CD14-positive monocyte (primary cell): ENCODE results near the gene FAM98B. TPM values are rescaled to one million over a fixed set of nuclear protein-coding genes. Genes with fewer than 3 reads are reported as not detected.

ENCODE experiments used
- DNase-seq, 3 donors: peaks; one replicate each; pipeline ENCODE4 v3.0.0-alpha.2; 2011 to 2022
- H2AFZ ChIP-seq: 2 replicates; pipeline ENCODE4 v1.6.0; 2012; ENCODE audit warnings: mild to moderate bottlenecking, low read depth, low read length, inconsistent platforms; ENCODE audit not compliant: insufficient read depth, poor library complexity, severe bottlenecking
- H3K27ac ChIP-seq, 2 donors: 1 replicate in 1 of 2; 2 replicates in 1 of 2; pipeline ENCODE4 v1.5.1; 2012 to 2013; ENCODE audit warnings: low read length in 2 of 2, control low read depth in 1 of 2, inconsistent platforms in 1 of 2, low read depth in 1 of 2, mild to moderate bottlenecking in 1 of 2
- H3K27me3 ChIP-seq, 2 donors: one replicate each; pipeline versions ENCODE4 v1.6.0 to v1.6.1; 2011 to 2013; ENCODE audit warnings: low read length in 2 of 2; ENCODE audit not compliant: control insufficient read depth in 2 of 2, insufficient read depth in 2 of 2
- H3K36me3 ChIP-seq, 2 donors: replicated peaks in 1 of 2; 1 replicate in 1 of 2; 2 replicates in 1 of 2; pipeline versions ENCODE4 v1.5.1 to v1.6.1; 2012 to 2013; ENCODE audit warnings: low read length in 2 of 2, control low read depth in 1 of 2, inconsistent platforms in 1 of 2, mild to moderate bottlenecking in 1 of 2; ENCODE audit not compliant: insufficient read depth in 2 of 2, control insufficient read depth in 1 of 2
- H3K4me1 ChIP-seq, 2 donors: 1 replicate in 1 of 2; 2 replicates in 1 of 2; pipeline versions ENCODE4 v1.5.1 to v1.6.1; 2012 to 2013; ENCODE audit warnings: low read length in 2 of 2, control low read depth in 1 of 2, inconsistent platforms in 1 of 2, mild to moderate bottlenecking in 1 of 2, moderate library complexity in 1 of 2; ENCODE audit not compliant: insufficient read depth in 2 of 2, control insufficient read depth in 1 of 2
- H3K4me2 ChIP-seq: replicated peaks from 2 replicates; pipeline ENCODE3; 2012; ENCODE audit warnings: low read length, moderate library complexity, mild to moderate bottlenecking; ENCODE audit not compliant: poor library complexity, severe bottlenecking; ENCODE audit errors: extremely low read depth
- H3K4me3 ChIP-seq, 3 experiments: fragments of 200-600 bp in 1 of 3; sonication (generic) in 1 of 3; replicated peaks in 1 of 3; 1 replicate in 2 of 3; 2 replicates in 1 of 3; pipeline ENCODE4 v1.5.1; 2011 to 2013; ENCODE audit warnings: low read length in 3 of 3, mild to moderate bottlenecking in 3 of 3, control low read depth in 2 of 3, low read depth in 2 of 3, inconsistent platforms in 1 of 3, moderate library complexity in 1 of 3
- H3K79me2 ChIP-seq: 2 replicates; pipeline ENCODE4 v1.6.0; 2012; ENCODE audit warnings: mild to moderate bottlenecking, control low read depth, inconsistent platforms, low read length, moderate library complexity; ENCODE audit not compliant: insufficient read depth
- H3K9ac ChIP-seq: 2 replicates; pipeline ENCODE4 v1.6.0; 2017; ENCODE audit warnings: low read length, mild to moderate bottlenecking; ENCODE audit not compliant: insufficient read depth, poor library complexity, severe bottlenecking
- H3K9me3 ChIP-seq, 2 donors: replicated peaks in 1 of 2; 1 replicate in 1 of 2; 2 replicates in 1 of 2; pipeline versions ENCODE4 v1.5.1 to v1.6.1; 2012 to 2013; ENCODE audit warnings: low read length in 2 of 2, control low read depth in 1 of 2; ENCODE audit not compliant: control insufficient read depth in 1 of 2, insufficient read depth in 1 of 2
- H4K20me1 ChIP-seq: 2 replicates; pipeline ENCODE4 v1.6.0; 2012; ENCODE audit warnings: mild to moderate bottlenecking, low read length, control low read depth, moderate library complexity; ENCODE audit not compliant: insufficient read depth
- H3K27ac Mint-ChIP-seq, 7 donors: one replicate each; pipeline ENCODE4 v1.8.0; 2020; ENCODE audit warnings: mild to moderate bottlenecking in 7 of 7, mixed read lengths in 7 of 7, moderate library complexity in 6 of 7, inconsistent platforms in 2 of 7
- H3K27me3 Mint-ChIP-seq, 3 donors: one replicate each; pipeline ENCODE4 v1.8.0; 2021 to 2022; ENCODE audit warnings: low read depth in 3 of 3, mild to moderate bottlenecking in 3 of 3, mixed read lengths in 3 of 3, moderate library complexity in 3 of 3, inconsistent platforms in 1 of 3
- H3K36me3 Mint-ChIP-seq, 2 donors: one replicate each; pipeline ENCODE4 v1.8.0; 2020; ENCODE audit warnings: mixed read lengths in 2 of 2, inconsistent platforms in 1 of 2, mild to moderate bottlenecking in 1 of 2
- H3K4me1 Mint-ChIP-seq: one replicate; pipeline ENCODE4 v1.8.0; 2020; ENCODE audit warnings: mild to moderate bottlenecking, mixed read lengths
- H3K4me3 Mint-ChIP-seq, 2 donors: one replicate each; pipeline ENCODE4 v1.8.0; 2020; ENCODE audit warnings: mild to moderate bottlenecking in 2 of 2, mixed read lengths in 2 of 2, moderate library complexity in 1 of 2
- H3K9me3 Mint-ChIP-seq, 7 donors: one replicate each; pipeline ENCODE4 v1.8.0; 2020 to 2022; ENCODE audit warnings: mixed read lengths in 7 of 7, mild to moderate bottlenecking in 6 of 7, moderate library complexity in 6 of 7, inconsistent platforms in 2 of 7
- WGBS: methylation state at CpG from one replicate; pipeline ENCODE4 v1.1.5; 2013; ENCODE audit warnings: missing lambda C conversion rate; ENCODE audit not compliant: insufficient coverage; 5-methylcytosine and 5-hydroxymethylcytosine counted together
- intact Hi-C, 2 donors: fragments of 100-400 bp; cut with micrococcal nuclease; formaldehyde crosslinking; loops; one replicate each; pipeline versions ENCODE4 v1.15.0 to v1.15.1; 2023
- polyA plus RNA-seq, 3 donors: library from polyadenylated mRNA; depleted of rRNA in 1 of 3; unstranded in 2 of 3; stranded (reverse) in 1 of 3; fragments of 300-500 nt in 2 of 3; fragments of >200 nt in 1 of 3; fragmentation: Illumina TruSeq in 2 of 3; gene quantifications; 1 replicate in 2 of 3; 2 replicates in 1 of 3; pipeline ENCODE4 v1.2.3, GENCODE V29; 2012 to 2021
- TF ChIP-seq, protein P1 (sequence below): fragments of 200-600 bp; IDR thresholded peaks from one replicate; pipeline ENCODE4 v1.8.0; 2022; ENCODE audit warnings: antibody characterized with exemption, mild to moderate bottlenecking

Gene FAM98B
- polyA plus RNA-seq, 3 donors: 0.41 to 1.3 (median 0.69) TPM

DNA sequence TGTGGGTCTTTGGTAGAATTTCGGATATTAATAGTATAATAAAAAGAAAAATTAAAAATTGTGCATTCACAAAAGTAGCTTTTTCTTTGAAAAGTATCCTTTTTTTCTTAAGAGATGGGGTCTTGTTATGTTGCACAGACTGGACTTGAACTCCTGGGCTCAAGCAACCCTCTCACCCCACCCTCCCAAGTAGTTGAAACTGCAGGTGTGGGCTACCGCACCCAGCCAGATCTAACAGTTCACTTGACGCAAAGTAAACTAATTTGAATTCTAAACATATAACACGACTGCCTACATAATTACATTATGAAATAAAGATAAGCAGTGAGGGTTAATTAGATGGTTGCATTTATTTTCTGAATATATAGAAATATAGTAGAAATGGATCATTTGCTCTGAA, 10.7 kb downstream of the FAM98B start:
- peaks cover 3 to 10% of the 10 kb centered on the region in 2 donors for H3K36me3 ChIP-seq
- no peaks in the 10 kb centered on the region for H3K27me3 ChIP-seq
- no peak overlapping the region for H3K4me2 ChIP-seq
- H3K27ac ChIP-seq: no peak overlapping the region
- no peak overlapping the region for H2AFZ ChIP-seq
- Mint-ChIP-seq H3K4me3 (no peak overlapping the region), H3K4me1 (peaks cover 23% of the 10 kb centered on the region), H3K27ac (no peak overlapping the region), H3K27me3 (peaks cover 0 to 2% (median 0%) of the 10 kb centered on the region in 3 donors), H3K9me3 (no peaks in the 10 kb centered on the region), H3K36me3 (peaks cover 6 to 8% of the 10 kb centered on the region in 2 donors)
- peaks cover 12 to 20% of the 10 kb centered on the region in 2 donors for H3K4me1 ChIP-seq
- TF ChIP-seq, protein P1, sequence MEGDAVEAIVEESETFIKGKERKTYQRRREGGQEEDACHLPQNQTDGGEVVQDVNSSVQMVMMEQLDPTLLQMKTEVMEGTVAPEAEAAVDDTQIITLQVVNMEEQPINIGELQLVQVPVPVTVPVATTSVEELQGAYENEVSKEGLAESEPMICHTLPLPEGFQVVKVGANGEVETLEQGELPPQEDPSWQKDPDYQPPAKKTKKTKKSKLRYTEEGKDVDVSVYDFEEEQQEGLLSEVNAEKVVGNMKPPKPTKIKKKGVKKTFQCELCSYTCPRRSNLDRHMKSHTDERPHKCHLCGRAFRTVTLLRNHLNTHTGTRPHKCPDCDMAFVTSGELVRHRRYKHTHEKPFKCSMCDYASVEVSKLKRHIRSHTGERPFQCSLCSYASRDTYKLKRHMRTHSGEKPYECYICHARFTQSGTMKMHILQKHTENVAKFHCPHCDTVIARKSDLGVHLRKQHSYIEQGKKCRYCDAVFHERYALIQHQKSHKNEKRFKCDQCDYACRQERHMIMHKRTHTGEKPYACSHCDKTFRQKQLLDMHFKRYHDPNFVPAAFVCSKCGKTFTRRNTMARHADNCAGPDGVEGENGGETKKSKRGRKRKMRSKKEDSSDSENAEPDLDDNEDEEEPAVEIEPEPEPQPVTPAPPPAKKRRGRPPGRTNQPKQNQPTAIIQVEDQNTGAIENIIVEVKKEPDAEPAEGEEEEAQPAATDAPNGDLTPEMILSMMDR: no peak
- H3K4me3 ChIP-seq: no peak overlapping the region
- H3K79me2 ChIP-seq: peaks cover 43% of the 10 kb centered on the region
- H4K20me1 ChIP-seq: peaks cover 11% of the 10 kb centered on the region
- H3K9ac ChIP-seq: no peak overlapping the region
- intact Hi-C loops: no loop called here
- no peak for DNase-seq
- WGBS: no CpG with 5 or more reads among the region's 4 CpGs
- H3K9me3 ChIP-seq: no peaks in the 10 kb centered on the region

DNA sequence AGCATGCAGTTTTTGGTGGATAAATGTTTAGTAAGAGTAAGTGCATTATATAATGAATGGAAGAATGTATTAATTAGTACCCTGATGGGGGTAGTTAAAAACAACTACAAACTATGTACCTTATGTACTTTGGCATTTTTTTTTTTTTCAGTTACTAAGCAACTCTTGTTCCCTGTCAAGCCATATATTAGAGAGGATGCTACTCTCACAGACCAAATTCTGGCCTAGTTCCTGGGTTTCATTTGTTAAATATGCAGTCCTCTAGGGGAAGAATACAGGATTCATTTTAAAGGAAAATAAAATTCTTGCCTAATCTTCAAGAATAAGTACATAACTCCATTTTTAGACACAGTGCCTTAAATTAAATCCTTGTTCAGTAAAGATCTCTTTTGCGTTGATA, 16.9 kb downstream of the FAM98B start:
- H3K27me3 Mint-ChIP-seq: no peaks in the 10 kb centered on the region
- no peak overlapping the region for H3K4me3 ChIP-seq
- H3K27ac Mint-ChIP-seq: no peak overlapping the region
- TF ChIP-seq, protein P1: no peak
- no peaks in the 10 kb centered on the region for H4K20me1 ChIP-seq
- no peaks in the 10 kb centered on the region for H3K27me3 ChIP-seq
- H3K36me3 ChIP-seq: peaks cover 37 to 55% of the 10 kb centered on the region in 2 donors
- H3K4me1 Mint-ChIP-seq: peaks cover 4% of the 10 kb centered on the region
- no peak overlapping the region for H3K4me2 ChIP-seq
- no peak for DNase-seq
- no peaks in the 10 kb centered on the region for H3K4me1 ChIP-seq
- H3K79me2 ChIP-seq: peaks cover 3% of the 10 kb centered on the region
- H3K9ac ChIP-seq: no peak overlapping the region
- no peaks in the 10 kb centered on the region for H3K9me3 Mint-ChIP-seq
- WGBS: no CpG with 5 or more reads among the region's 1 CpG
- H3K9me3 ChIP-seq: no peaks in the 10 kb centered on the region
- peaks cover 32 to 35% of the 10 kb centered on the region in 2 donors for H3K36me3 Mint-ChIP-seq
- H3K4me3 Mint-ChIP-seq: no peak overlapping the region
- intact Hi-C loops: loop anchor here (5.0 to 10.0 kb wide), 2 partner anchors 216 to 224 kb away; no protein-coding TSS in a partner anchor
- no peak overlapping the region for H2AFZ ChIP-seq
- H3K27ac ChIP-seq: no peak overlapping the region
